Measurements from ENCODE around the gene AGBL5. TPM values are rescaled to one million over a fixed set of nuclear protein-coding genes. Genes with fewer than 3 reads are reported as not detected.

The AGBL5 gene
- total RNA-seq, 1 experiment from 2014 or later = 40.0 TPM

GRCh38 chr2:27018142-27018541 is 33.3 kb upstream of the AGBL5 start:
- H3K9me2 ChIP-seq (ENCODE audit: insufficient read depth) = no peaks in the 10 kb centered on the region
- no peak overlapping the region for H3K9ac ChIP-seq (ENCODE audit: low read length)
- H4K20me1 ChIP-seq (ENCODE audit: insufficient read depth) = no peaks in the 10 kb centered on the region
- H3K4me3 ChIP-seq (replicated peaks in 1 of 2; ENCODE audit: low read depth in 1 of 2, low read length in 2 of 2) = no peak overlapping the region
- ChIA-PET POLR2A (no interaction called here), RAD21 (ENCODE audit: low non-redundant PET in 1 of 2, low total read pairs in 2 of 2, uncharacterized antibody in 2 of 2, unreplicated experiment in 2 of 2) (interaction anchor here in 1 of 2 experiments (0.9 kb wide), 1 partner anchor 56 kb away, joined by 4 read pairs; no protein-coding TSS in a partner anchor), CTCF (interaction anchor here (1.4 to 7.7 kb wide), 3 partner anchors 56 to 172 kb away, joined by 3 to 154 read pairs (median 7); no protein-coding TSS in a partner anchor)
- no peaks in the 10 kb centered on the region for H3K36me3 ChIP-seq (ENCODE audit: control insufficient read depth in 1 of 2, insufficient read depth in 2 of 2, low read length in 2 of 2)
- no peak overlapping the region for H3K27ac ChIP-seq (ENCODE audit: low read depth, low read length)
- H3K79me2 ChIP-seq (ENCODE audit: insufficient read depth, low read length) = peaks cover 3% of the 10 kb centered on the region; the same call in 1 of the 2 replicates
- intact Hi-C loops (cut with micrococcal nuclease) = no loop called here
- H3K9me3 ChIP-seq (ENCODE audit: control insufficient read depth in 1 of 2, insufficient read depth in 1 of 2, low read depth in 1 of 2, low read length in 2 of 2) = no peaks in the 10 kb centered on the region
- H3K4me2 ChIP-seq (ENCODE audit: low read length) = no peak overlapping the region
- TF ChIP-seq POLR2AphosphoS5 (IDR thresholded peaks at IDR 0.05; ENCODE audit: low read depth, low read length) (0 out of 2 replicates have a peak, but pooled peaks have one; percentile 14), JUND (IDR thresholded peaks at IDR 0.05) (no peak), ATF3 (IDR thresholded peaks at IDR 0.05) (no peak)
- BruUV-seq (replicated peaks) = no TSS peak
- H3K27me3 ChIP-seq (ENCODE audit: insufficient read depth, low read length) = no peaks in the 10 kb centered on the region
- H3K4me1 ChIP-seq (ENCODE audit: control insufficient read depth in 1 of 2, insufficient read depth in 2 of 2, low read length in 2 of 2) = peaks cover 31 to 49% of the 10 kb centered on the region in 2 experiments
- no peak overlapping the region for H2AFZ ChIP-seq (ENCODE audit: low read depth, low read length, poor library complexity, severe bottlenecking)
- DNase-seq (ENCODE audit: low read depth, low spot score) (no peak), ATAC-seq (no peak)

- peaks cover 3% of the 10 kb centered on the region; the same call in 1 of the 2 replicates for H3K79me2 ChIP-seq (ENCODE audit: insufficient read depth, low read length)
- DNase-seq (ENCODE audit: low read depth, low spot score) (no peak), ATAC-seq (no peak)
- BruUV-seq (replicated peaks) = no TSS peak
- H3K9me2 ChIP-seq (ENCODE audit: insufficient read depth) = no peaks in the 10 kb centered on the region
- H3K27ac ChIP-seq (ENCODE audit: low read depth, low read length) = no peak overlapping the region
- CTCF ChIA-PET = interaction anchor here (1.4 to 7.7 kb wide), 3 partner anchors 57 to 173 kb away, joined by 3 to 154 read pairs (median 7); no protein-coding TSS in a partner anchor
- H3K9ac ChIP-seq (ENCODE audit: low read length) = no peak overlapping the region
- H2AFZ ChIP-seq (ENCODE audit: low read depth, low read length, poor library complexity, severe bottlenecking) = no peak overlapping the region
- TF ChIP-seq MAX (IDR thresholded peaks at IDR 0.05) = no peak
- TF ChIP-seq JUND (IDR thresholded peaks at IDR 0.05) = no peak
- TF ChIP-seq RAD21 (IDR thresholded peaks at IDR 0.05; ENCODE audit: low read depth) = no peak
- no peak for TF ChIP-seq CTCF (IDR thresholded peaks at IDR 0.05 in 2 of 3, conservative IDR thresholded peaks at IDR 0.05 in 1 of 3; ENCODE audit: borderline replicate concordance in 1 of 3, insufficient read depth in 1 of 3, low read depth in 2 of 3, low read length in 2 of 3)
- no peak for TF ChIP-seq ZBTB33 (IDR thresholded peaks at IDR 0.05; ENCODE audit: extremely low read depth, insufficient replicate concordance, low read length)
- no peak for TF ChIP-seq CBX3 (IDR thresholded peaks at IDR 0.05; ENCODE audit: low read depth)
- intact Hi-C loops (cut with micrococcal nuclease) = no loop called here
- RAD21 ChIA-PET (ENCODE audit: low non-redundant PET in 1 of 2, low total read pairs in 2 of 2, uncharacterized antibody in 2 of 2, unreplicated experiment in 2 of 2) = no interaction called here
- peaks cover 0 to 3% of the 10 kb centered on the region in 2 experiments; a peak in 1 of 4 replicates for H3K36me3 ChIP-seq (ENCODE audit: control insufficient read depth in 1 of 2, insufficient read depth in 2 of 2, low read length in 2 of 2)
- H3K4me3 ChIP-seq (replicated peaks in 1 of 2; ENCODE audit: low read depth in 1 of 2, low read length in 2 of 2) = no peak overlapping the region
- H3K4me1 ChIP-seq (ENCODE audit: control insufficient read depth in 1 of 2, insufficient read depth in 2 of 2, low read length in 2 of 2) = peaks cover 31 to 49% of the 10 kb centered on the region in 2 experiments
- H3K27me3 ChIP-seq (ENCODE audit: insufficient read depth, low read length) = no peaks in the 10 kb centered on the region
- H3K4me2 ChIP-seq (ENCODE audit: low read length) = no peak overlapping the region
- POLR2A ChIA-PET = no interaction called here
- no peaks in the 10 kb centered on the region for H3K9me3 ChIP-seq (ENCODE audit: control insufficient read depth in 1 of 2, insufficient read depth in 1 of 2, low read depth in 1 of 2, low read length in 2 of 2)
- H4K20me1 ChIP-seq (ENCODE audit: insufficient read depth) = no peaks in the 10 kb centered on the region
Measured at GRCh38 chr2:27019459-27019858, 32.0 kb upstream of the AGBL5 start.

Measured in HCT116 (cell line).